Chondrocyte (in vitro differentiated cells): ENCODE data around the gene RPS10. TPM values are rescaled to one million over a fixed set of nuclear protein-coding genes. Genes with fewer than 3 reads are reported as not detected.

Experiments
- DNase-seq: peaks from one replicate; pipeline ENCODE4 v3.0.0; 2021; ENCODE audit warnings: mixed read lengths, low spot score
- H3K27ac Mint-ChIP-seq: one replicate; pipeline ENCODE4 v1.8.0; 2021; ENCODE audit warnings: mild to moderate bottlenecking, moderate library complexity, mixed read lengths; ENCODE audit not compliant: unreplicated experiment
- H3K27me3 Mint-ChIP-seq: 2 replicates; pipeline ENCODE4 v1.8.0; 2021; ENCODE audit warnings: low read depth, mixed read lengths
- H3K36me3 Mint-ChIP-seq: 2 replicates; pipeline ENCODE4 v1.8.0; 2021; ENCODE audit warnings: low read depth, mixed read lengths
- H3K4me1 Mint-ChIP-seq: 2 replicates; pipeline ENCODE4 v1.8.0; 2021; ENCODE audit warnings: low read depth, mild to moderate bottlenecking, mixed read lengths
- H3K4me3 Mint-ChIP-seq: one replicate; pipeline ENCODE4 v1.8.0; 2021; ENCODE audit warnings: mild to moderate bottlenecking, moderate library complexity, mixed read lengths; ENCODE audit not compliant: unreplicated experiment
- H3K9me3 Mint-ChIP-seq: 2 replicates; pipeline ENCODE4 v1.8.0; 2021; ENCODE audit warnings: low read depth, mixed read lengths
- CTCF ChIP-seq: fragments of 200-600 bp; sonication (generic); IDR thresholded peaks from 2 replicates; pipeline ENCODE4 v1.5.0; 2021; ENCODE audit warnings: antibody characterized with exemption, mild to moderate bottlenecking, moderate library complexity
- total RNA-seq: library from RNA; stranded (reverse); gene quantifications from 3 replicates; pipeline ENCODE4 v1.2.1, GENCODE V29; 2021

Gene RPS10
- total RNA-seq, 1 donor from 2014 or later, result 771 TPM

DNA sequence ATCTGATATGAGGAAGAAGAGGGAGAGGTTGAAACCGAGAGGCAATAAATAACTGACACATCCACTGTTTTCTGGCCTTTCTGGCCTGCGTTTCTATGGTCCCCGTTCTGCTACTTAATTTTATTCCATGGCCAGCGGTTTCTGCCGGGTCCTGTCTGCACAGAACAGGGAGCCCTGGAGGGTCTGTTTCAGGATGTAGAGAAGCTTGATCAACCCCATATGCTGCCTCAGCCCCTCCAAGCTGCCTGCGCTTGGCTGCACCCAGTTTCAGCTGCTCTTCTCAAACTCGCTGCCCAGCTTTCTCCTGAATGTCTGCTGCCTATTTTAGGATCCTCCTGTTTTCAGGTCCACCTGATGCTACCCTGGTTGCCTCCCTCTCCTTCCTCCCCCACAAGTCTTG is 21.5 kb upstream of the RPS10 start:
- DNase-seq, result no peak

DNA sequence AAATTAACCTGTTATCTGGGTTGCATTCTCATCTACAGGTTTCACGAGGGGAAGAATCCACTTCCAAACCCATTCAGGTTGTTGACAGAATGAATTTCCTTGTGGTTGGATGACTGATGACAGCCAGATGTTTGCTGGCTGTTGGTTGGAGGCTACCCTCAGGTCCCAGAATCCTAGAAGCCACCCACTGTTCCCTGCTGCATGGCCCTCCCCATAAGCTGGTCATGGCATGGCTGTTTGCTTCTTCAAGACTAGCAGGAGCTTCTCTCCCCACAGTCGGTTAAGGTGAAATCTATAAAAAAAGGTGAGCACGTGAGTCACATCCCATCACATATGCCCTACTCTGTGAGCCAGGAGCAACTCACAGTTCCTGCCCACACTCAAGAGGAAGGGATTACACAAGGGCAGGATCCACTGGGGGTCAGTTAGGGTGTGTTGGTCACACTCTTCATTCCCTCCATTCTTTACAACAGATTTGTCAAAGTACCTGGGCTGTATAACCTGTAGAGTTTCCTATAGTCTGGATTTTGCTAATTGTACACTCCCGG is 19.5 kb upstream of the RPS10 start:
- no peaks in the 10 kb centered on the region for H3K9me3 Mint-ChIP-seq
- no peak for TF ChIP-seq CTCF
- H3K4me3 Mint-ChIP-seq, result no peak overlapping the region
- no peak overlapping the region for H3K27ac Mint-ChIP-seq
- no peaks in the 10 kb centered on the region for H3K27me3 Mint-ChIP-seq
- H3K36me3 Mint-ChIP-seq, result no peaks in the 10 kb centered on the region
- no peaks in the 10 kb centered on the region for H3K4me1 Mint-ChIP-seq
- DNase-seq, result no peak

More for the DNA sequence above, 21.5 kb upstream of the RPS10 start:
- Mint-ChIP-seq H3K27me3 (no peaks in the 10 kb centered on the region), H3K4me3 (no peak overlapping the region), H3K27ac (no peak overlapping the region), H3K9me3 (peaks cover 6% of the 10 kb centered on the region), H3K4me1 (no peaks in the 10 kb centered on the region), H3K36me3 (peaks cover 2% of the 10 kb centered on the region)
- TF ChIP-seq CTCF, result no peak

- H3K36me3 Mint-ChIP-seq, result no peaks in the 10 kb centered on the region
- no peak for DNase-seq
- no peaks in the 10 kb centered on the region for H3K4me1 Mint-ChIP-seq
- no peaks in the 10 kb centered on the region for H3K27me3 Mint-ChIP-seq
- H3K9me3 Mint-ChIP-seq, result peaks cover 6% of the 10 kb centered on the region
- H3K27ac Mint-ChIP-seq, result no peak overlapping the region
- no peak for TF ChIP-seq CTCF
- no peak overlapping the region for H3K4me3 Mint-ChIP-seq
Measured at GRCh38 chr6:34441526-34441925, 15.7 kb upstream of the RPS10 start.

GRCh38 chr6:34439442-34439841 is 13.6 kb upstream of the RPS10 start:
- Mint-ChIP-seq H3K4me1 (no peaks in the 10 kb centered on the region), H3K27me3 (no peaks in the 10 kb centered on the region), H3K36me3 (no peaks in the 10 kb centered on the region), H3K4me3 (no peak overlapping the region), H3K27ac (no peak overlapping the region), H3K9me3 (peaks cover 6% of the 10 kb centered on the region)
- no peak for TF ChIP-seq CTCF
- no peak for DNase-seq

- no peak for DNase-seq
- peaks cover 6% of the 10 kb centered on the region for H3K9me3 Mint-ChIP-seq
- no peaks in the 10 kb centered on the region for H3K4me1 Mint-ChIP-seq
- no peaks in the 10 kb centered on the region for H3K36me3 Mint-ChIP-seq
- H3K27ac Mint-ChIP-seq, result no peak overlapping the region
- H3K4me3 Mint-ChIP-seq, result no peak overlapping the region
- no peaks in the 10 kb centered on the region for H3K27me3 Mint-ChIP-seq
- TF ChIP-seq CTCF, result no peak
Measured at GRCh38 chr6:34438705-34439104, 12.8 kb upstream of the RPS10 start.
